ENCODE data around the gene C11orf52.
"Not testable (repeated sequence)": the region's sequence is repeated elsewhere in the genome, so short reads cannot be mapped to it uniquely, and the experiment has no call there.

C11orf52 gene

GRCh38 chr11:111882202-111882601, 36.5 kb upstream of the C11orf52 start:
- no peak overlapping the region for H3K4me2 ChIP-seq
- no peaks in the 10 kb centered on the region for H3K4me1 ChIP-seq (ENCODE audit: low read depth, poor library complexity, severe bottlenecking)
- H3K27ac ChIP-seq, result no peak overlapping the region
- no peak for TF ChIP-seq CTCF (conservative IDR thresholded peaks at IDR 0.05; ENCODE audit: low read depth, low read length)
- no peak overlapping the region for H3K4me3 ChIP-seq (IDR thresholded peaks at IDR 0.05; ENCODE audit: insufficient read depth, low read depth, low read length)
- H3K79me2 ChIP-seq (ENCODE audit: insufficient read depth, low read depth), result no peaks in the 10 kb centered on the region
- H3K36me3 ChIP-seq (ENCODE audit: insufficient read depth), result no peaks in the 10 kb centered on the region
- H2AFZ ChIP-seq (ENCODE audit: low read depth), result no peak overlapping the region
- no peak overlapping the region for H3K9ac ChIP-seq
- H3K27me3 ChIP-seq (ENCODE audit: insufficient read depth, low read depth), result no peaks in the 10 kb centered on the region
- H4K20me1 ChIP-seq (ENCODE audit: insufficient read depth), result no peaks in the 10 kb centered on the region

GRCh38 chr11:111885053-111885452, 33.7 kb upstream of the C11orf52 start:
- not testable (repeated sequence) for H3K27me3 ChIP-seq (ENCODE audit: insufficient read depth, low read depth); H3K27ac ChIP-seq; H2AFZ ChIP-seq (ENCODE audit: low read depth); H3K4me1 ChIP-seq (ENCODE audit: low read depth, poor library complexity, severe bottlenecking); H3K79me2 ChIP-seq (ENCODE audit: insufficient read depth, low read depth); H3K36me3 ChIP-seq (ENCODE audit: insufficient read depth); H3K4me3 ChIP-seq (IDR thresholded peaks at IDR 0.05; ENCODE audit: insufficient read depth, low read depth, low read length); H3K9ac ChIP-seq; H3K4me2 ChIP-seq; H4K20me1 ChIP-seq (ENCODE audit: insufficient read depth)

- no peak overlapping the region for H3K27ac ChIP-seq
- TF ChIP-seq CTCF (conservative IDR thresholded peaks at IDR 0.05; ENCODE audit: low read depth, low read length), result no peak
- H3K4me1 ChIP-seq (ENCODE audit: low read depth, poor library complexity, severe bottlenecking), result no peaks in the 10 kb centered on the region
- H3K79me2 ChIP-seq (ENCODE audit: insufficient read depth, low read depth), result no peaks in the 10 kb centered on the region
- H3K9ac ChIP-seq, result no peak overlapping the region
- H3K27me3 ChIP-seq (ENCODE audit: insufficient read depth, low read depth), result no peaks in the 10 kb centered on the region
- H3K4me3 ChIP-seq (IDR thresholded peaks at IDR 0.05; ENCODE audit: insufficient read depth, low read depth, low read length), result no peak overlapping the region
- H3K4me2 ChIP-seq, result no peak overlapping the region
- no peaks in the 10 kb centered on the region for H3K36me3 ChIP-seq (ENCODE audit: insufficient read depth)
- no peaks in the 10 kb centered on the region for H4K20me1 ChIP-seq (ENCODE audit: insufficient read depth)
- H2AFZ ChIP-seq (ENCODE audit: low read depth), result no peak overlapping the region
Observed at GRCh38 chr11:111886032-111886431, 32.7 kb upstream of the C11orf52 start.

GRCh38 chr11:111886844-111887243, 31.9 kb upstream of the C11orf52 start:
- Histone ChIP-seq H3K9ac (no peak overlapping the region), H3K36me3 (ENCODE audit: insufficient read depth) (no peaks in the 10 kb centered on the region), H3K79me2 (ENCODE audit: insufficient read depth, low read depth) (no peaks in the 10 kb centered on the region), H2AFZ (ENCODE audit: low read depth) (no peak overlapping the region), H3K4me1 (ENCODE audit: low read depth, poor library complexity, severe bottlenecking) (no peaks in the 10 kb centered on the region), H4K20me1 (ENCODE audit: insufficient read depth) (no peaks in the 10 kb centered on the region), H3K27me3 (ENCODE audit: insufficient read depth, low read depth) (no peaks in the 10 kb centered on the region), H3K4me2 (no peak overlapping the region), H3K4me3 (IDR thresholded peaks at IDR 0.05; ENCODE audit: insufficient read depth, low read depth, low read length) (no peak overlapping the region), H3K27ac (no peak overlapping the region)
- no peak for TF ChIP-seq CTCF (conservative IDR thresholded peaks at IDR 0.05; ENCODE audit: low read depth, low read length)

GRCh38 chr11:111905411-111905810, 13.3 kb upstream of the C11orf52 start:
- TF ChIP-seq CTCF (conservative IDR thresholded peaks at IDR 0.05; ENCODE audit: low read depth, low read length), result no peak
- H4K20me1 ChIP-seq (ENCODE audit: insufficient read depth), result no peaks in the 10 kb centered on the region
- H3K4me1 ChIP-seq (ENCODE audit: low read depth, poor library complexity, severe bottlenecking), result no peaks in the 10 kb centered on the region
- H2AFZ ChIP-seq (ENCODE audit: low read depth), result no peak overlapping the region
- H3K4me2 ChIP-seq, result no peak overlapping the region
- no peak overlapping the region for H3K9ac ChIP-seq
- H3K79me2 ChIP-seq (ENCODE audit: insufficient read depth, low read depth), result no peaks in the 10 kb centered on the region
- H3K36me3 ChIP-seq (ENCODE audit: insufficient read depth), result no peaks in the 10 kb centered on the region
- H3K27me3 ChIP-seq (ENCODE audit: insufficient read depth, low read depth), result no peaks in the 10 kb centered on the region
- H3K4me3 ChIP-seq (IDR thresholded peaks at IDR 0.05; ENCODE audit: insufficient read depth, low read depth, low read length), result no peak overlapping the region
- no peak overlapping the region for H3K27ac ChIP-seq

Measured in KMS-11 (cell line).